Activated T-helper 1 cell treated with anti-CD3 and anti-CD28 coated beads, Interleukin-12 subunit alpha, Interleukin-12 subunit beta, Interleukin-2, Interleukin-4 antibody, amounts not matched to agents 30 ng/mL and 10 ng/mL and 1 ng/mL, durations not matched to agents 14 hours and 24 hours and 36 hours (primary cell): ENCODE data around the gene IGSF22. TPM values are rescaled to one million over a fixed set of nuclear protein-coding genes. Genes with fewer than 3 reads are reported as not detected.

ENCODE experiments used
- DNase-seq: peaks from one replicate; pipeline ENCODE4 v3.0.0; 2021; ENCODE audit warnings: low spot score
- H3K27ac Mint-ChIP-seq: one replicate; pipeline ENCODE4 v1.8.0; 2021; ENCODE audit warnings: mild to moderate bottlenecking, mixed read lengths
- H3K27me3 Mint-ChIP-seq: one replicate; pipeline ENCODE4 v1.8.0; 2022; ENCODE audit warnings: mild to moderate bottlenecking, moderate library complexity, mixed read lengths; ENCODE audit not compliant: insufficient read depth
- H3K36me3 Mint-ChIP-seq: one replicate; pipeline ENCODE4 v1.8.0; 2021; ENCODE audit warnings: low read depth, mixed read lengths
- H3K4me1 Mint-ChIP-seq: one replicate; pipeline ENCODE4 v1.8.0; 2021; ENCODE audit warnings: low read depth, mixed read lengths
- H3K4me3 Mint-ChIP-seq: one replicate; pipeline ENCODE4 v1.8.0; 2021; ENCODE audit warnings: mild to moderate bottlenecking, moderate library complexity, mixed read lengths
- H3K9me3 Mint-ChIP-seq: one replicate; pipeline ENCODE4 v1.8.0; 2021; ENCODE audit warnings: mixed read lengths
- intact Hi-C: fragments of 100-400 bp; cut with micrococcal nuclease; formaldehyde crosslinking; loops from one replicate; pipeline ENCODE4 v1.15.1; 2024
- total RNA-seq: library from RNA; stranded (reverse); gene quantifications from 2 replicates; pipeline ENCODE4 v1.2.3, GENCODE V29; 2022

IGSF22 gene
- total RNA-seq, 1 donor from 2014 or later, result 0.86 TPM

GRCh38 chr11:18704045-18704645, 21.8 kb downstream of the IGSF22 start:
- DNase-seq, result no peak
- Mint-ChIP-seq H3K27me3 (peaks cover 48% of the 10 kb centered on the region), H3K27ac (no peak overlapping the region), H3K36me3 (peaks cover 2% of the 10 kb centered on the region), H3K4me1 (peaks cover 34% of the 10 kb centered on the region), H3K9me3 (no peaks in the 10 kb centered on the region), H3K4me3 (no peak overlapping the region)
- intact Hi-C loops, result no loop called here

- Mint-ChIP-seq H3K9me3 (no peaks in the 10 kb centered on the region), H3K27ac (no peak overlapping the region), H3K27me3 (peaks cover 43% of the 10 kb centered on the region), H3K4me1 (peaks cover 37% of the 10 kb centered on the region), H3K36me3 (peaks cover 2% of the 10 kb centered on the region), H3K4me3 (no peak overlapping the region)
- intact Hi-C loops, result no loop called here
- no peak for DNase-seq
Measured at GRCh38 chr11:18703001-18703763, 22.8 kb downstream of the IGSF22 start.

- H3K4me3 Mint-ChIP-seq, result no peak overlapping the region
- H3K27me3 Mint-ChIP-seq, result peaks cover 34% of the 10 kb centered on the region
- intact Hi-C loops, result no loop called here
- no peaks in the 10 kb centered on the region for H3K9me3 Mint-ChIP-seq
- no peak overlapping the region for H3K27ac Mint-ChIP-seq
- peaks cover 40% of the 10 kb centered on the region for H3K4me1 Mint-ChIP-seq
- H3K36me3 Mint-ChIP-seq, result peaks cover 2% of the 10 kb centered on the region
- DNase-seq, result no peak
Measured at GRCh38 chr11:18701614-18702216, 24.3 kb downstream of the IGSF22 start.

GRCh38 chr11:18700872-18701271, 25.1 kb downstream of the IGSF22 start:
- H3K4me1 Mint-ChIP-seq, result peaks cover 35% of the 10 kb centered on the region
- no peak for DNase-seq
- H3K9me3 Mint-ChIP-seq, result no peaks in the 10 kb centered on the region
- peak overlapping the region; percentile 43 for H3K4me3 Mint-ChIP-seq
- H3K36me3 Mint-ChIP-seq, result peaks cover 2% of the 10 kb centered on the region
- intact Hi-C loops, result no loop called here
- H3K27me3 Mint-ChIP-seq, result peaks cover 29% of the 10 kb centered on the region
- H3K27ac Mint-ChIP-seq, result no peak overlapping the region

- peaks cover 2% of the 10 kb centered on the region for H3K36me3 Mint-ChIP-seq
- peak overlapping the region; percentile 78 for H3K4me3 Mint-ChIP-seq
- H3K4me1 Mint-ChIP-seq, result peaks cover 30% of the 10 kb centered on the region
- no peak for DNase-seq
- intact Hi-C loops, result no loop called here
- H3K27ac Mint-ChIP-seq, result no peak overlapping the region
- H3K27me3 Mint-ChIP-seq, result peaks cover 29% of the 10 kb centered on the region
- H3K9me3 Mint-ChIP-seq, result no peaks in the 10 kb centered on the region
Measured at GRCh38 chr11:18700375-18700774, 25.6 kb downstream of the IGSF22 start.

GRCh38 chr11:18699848-18700261, 26.1 kb downstream of the IGSF22 start:
- Mint-ChIP-seq H3K27ac (no peak overlapping the region), H3K4me1 (peaks cover 25% of the 10 kb centered on the region), H3K9me3 (no peaks in the 10 kb centered on the region), H3K4me3 (peak overlapping the region; percentile 78), H3K27me3 (peaks cover 25% of the 10 kb centered on the region), H3K36me3 (peaks cover 1% of the 10 kb centered on the region)
- intact Hi-C loops, result loop anchor here (2.0 kb wide), 1 partner anchor 687 kb away; the partner anchor contains the start of gene SERGEF
- DNase-seq, result no peak

- Mint-ChIP-seq H3K27ac (no peak overlapping the region), H3K4me1 (peaks cover 22% of the 10 kb centered on the region), H3K4me3 (peak overlapping the region; percentile 78), H3K36me3 (no peaks in the 10 kb centered on the region), H3K27me3 (peaks cover 22% of the 10 kb centered on the region), H3K9me3 (no peaks in the 10 kb centered on the region)
- intact Hi-C loops, result loop anchor here (2.0 kb wide), 1 partner anchor 686 kb away; the partner anchor contains the start of gene SERGEF
- no peak for DNase-seq
Measured at GRCh38 chr11:18699269-18699596, 26.8 kb downstream of the IGSF22 start.

- Mint-ChIP-seq H3K36me3 (no peaks in the 10 kb centered on the region), H3K27ac (peak within 1 kb of the TSS; percentile 65), H3K4me1 (peaks cover 25% of the 10 kb centered on the region), H3K4me3 (peak within 1 kb of the TSS; percentile 83), H3K9me3 (no peaks in the 10 kb centered on the region), H3K27me3 (peaks cover 22% of the 10 kb centered on the region)
- intact Hi-C loops, result loop anchor here (1.0 to 2.0 kb wide), 6 partner anchors 23 to 686 kb away; partner anchors contain the start of genes GTF2H1, HPS5, SERGEF and SPTY2D1
- DNase-seq, result peak; percentile 89
Measured at GRCh38 chr11:18698341-18699268, 27.4 kb downstream of the IGSF22 start, which contains the start of gene TMEM86A. TSS of gene TMEM86A (plus strand) at chr11:18698779. CDS start at chr11:18698887, 108 bp downstream.

GRCh38 chr11:18697576-18697975, 28.4 kb downstream of the IGSF22 start:
- DNase-seq, result no peak
- Mint-ChIP-seq H3K36me3 (no peaks in the 10 kb centered on the region), H3K4me1 (peaks cover 34% of the 10 kb centered on the region), H3K4me3 (peak overlapping the region; percentile 83), H3K27ac (no peak overlapping the region), H3K27me3 (peaks cover 22% of the 10 kb centered on the region), H3K9me3 (no peaks in the 10 kb centered on the region)
- intact Hi-C loops, result no loop called here

GRCh38 chr11:18696638-18697225, 29.3 kb downstream of the IGSF22 start:
- Mint-ChIP-seq H3K27me3 (peaks cover 22% of the 10 kb centered on the region), H3K36me3 (no peaks in the 10 kb centered on the region), H3K27ac (no peak overlapping the region), H3K4me3 (peak overlapping the region; percentile 13), H3K9me3 (no peaks in the 10 kb centered on the region), H3K4me1 (peaks cover 34% of the 10 kb centered on the region)
- intact Hi-C loops, result no loop called here
- DNase-seq, result no peak

- Mint-ChIP-seq H3K27ac (no peak overlapping the region), H3K9me3 (no peaks in the 10 kb centered on the region), H3K4me1 (peaks cover 19% of the 10 kb centered on the region), H3K4me3 (no peak overlapping the region), H3K27me3 (peaks cover 2% of the 10 kb centered on the region), H3K36me3 (no peaks in the 10 kb centered on the region)
- intact Hi-C loops, result no loop called here
- no peak for DNase-seq
Measured at GRCh38 chr11:18692941-18693760, 32.8 kb downstream of the IGSF22 start.
